Peyer's patch (tissue), 4 donors: Measurements from ENCODE around the gene PDE2A. TPM values are rescaled to one million over a fixed set of nuclear protein-coding genes. Genes with fewer than 3 reads are reported as not detected.

ENCODE experiments used
- DNase-seq, 3 donors: peaks; one replicate each; pipeline ENCODE4 v3.0.0-alpha.2; 2017 to 2019
- H3K27ac ChIP-seq, 4 donors: fragments of 200-600 bp; sonication (generic); one replicate each; pipeline ENCODE4 v1.5.1; 2016 to 2019
- H3K27me3 ChIP-seq, 2 donors: fragments of 200-600 bp; sonication (generic); one replicate each; pipeline ENCODE4 v1.5.1; 2019
- H3K36me3 ChIP-seq, 3 donors: fragments of 200-600 bp; sonication (generic); one replicate each; pipeline ENCODE4 v1.5.1; 2016 to 2019
- H3K4me1 ChIP-seq, 4 donors: fragments of 200-600 bp; sonication (generic); one replicate each; pipeline ENCODE4 v1.5.1; 2016 to 2019
- H3K4me3 ChIP-seq, 4 donors: fragments of 200-600 bp; sonication (generic); 1 replicate in 3 of 4; 2 replicates in 1 of 4; pipeline ENCODE4 v1.5.1; 2016 to 2019; ENCODE audit warnings: mild to moderate bottlenecking in 1 of 4
- H3K9me3 ChIP-seq, 4 donors: fragments of 200-600 bp; sonication (generic); one replicate each; pipeline ENCODE4 v1.5.1; 2016 to 2019; ENCODE audit warnings: mild to moderate bottlenecking in 1 of 4
- CTCF ChIP-seq, 6 experiments: fragments of 450-650 bp in 4 of 6; fragments of 200-600 bp in 2 of 6; sonication (generic) in 1 of 6; IDR thresholded peaks; one replicate each; pipeline ENCODE4 v1.5.1; 2017 to 2019; ENCODE audit warnings: antibody characterized with exemption in 6 of 6, mild to moderate bottlenecking in 3 of 6, moderate library complexity in 1 of 6
- POLR2A ChIP-seq, 2 donors: fragments of 450-650 bp; IDR thresholded peaks; one replicate each; pipeline ENCODE4 v1.5.1; 2017; ENCODE audit warnings: antibody characterized with exemption in 2 of 2, mild to moderate bottlenecking in 2 of 2, moderate library complexity in 2 of 2
- total RNA-seq, 4 donors: library from RNA; depleted of rRNA; stranded (reverse); fragments of >200 nt; gene quantifications; one replicate each; pipeline ENCODE4 v1.1.0, GENCODE V29; 2016

Gene PDE2A
- 10 to 100 TPM in 3 of 4 donors, 1 to 10 TPM in 1; 8.4 to 75.9 (median 33.1) TPM for total RNA-seq

- no peak for TF ChIP-seq CTCF (IDR thresholded peaks at IDR 0.05)
- no peak for DNase-seq
- H3K27me3 ChIP-seq, result peaks cover 0 to 9% of the 10 kb centered on the region in 2 donors
- H3K36me3 ChIP-seq, result no peaks in the 10 kb centered on the region
- H3K27ac ChIP-seq, result no peak within 1 kb of the TSS
- no peaks in the 10 kb centered on the region for H3K9me3 ChIP-seq
- H3K4me1 ChIP-seq, result peaks cover 0 to 5% (median 0%) of the 10 kb centered on the region in 4 donors
- no peak within 1 kb of the TSS for H3K4me3 ChIP-seq
Measured at GRCh38 chr11:72673943-72674828, at the start of gene PDE2A. TSS of gene PDE2A (minus strand) at chr11:72674422. CDS start at chr11:72674207, 215 bp downstream.

- H3K9me3 ChIP-seq, result no peaks in the 10 kb centered on the region
- H3K27me3 ChIP-seq, result no peaks in the 10 kb centered on the region
- peaks cover 13 to 48% (median 36%) of the 10 kb centered on the region in 4 donors for H3K4me1 ChIP-seq
- no peak overlapping the region for H3K4me3 ChIP-seq
- TF ChIP-seq CTCF (IDR thresholded peaks at IDR 0.05) (no peak), POLR2A (IDR thresholded peaks at IDR 0.05) (peak in 1 of 2 donors; percentile 18)
- DNase-seq, result peak in 2 of 3 donors; percentile 75 to 85
- peak overlapping the region in 2 of 4 donors; percentile 18 to 81 for H3K27ac ChIP-seq
- H3K36me3 ChIP-seq, result no peaks in the 10 kb centered on the region
Measured at GRCh38 chr11:72723508-72723907, 49.3 kb upstream of the PDE2A start.

GRCh38 chr11:72722050-72722748 is 48.0 kb upstream of the PDE2A start:
- DNase-seq, result peak; percentile 91 to 95 (median 92)
- Histone ChIP-seq H3K4me3 (peak overlapping the region; percentile 46 to 79 (median 56)), H3K4me1 (peaks cover 13 to 54% (median 36%) of the 10 kb centered on the region in 4 donors), H3K36me3 (peaks cover 0 to 6% (median 0%) of the 10 kb centered on the region in 3 donors), H3K27me3 (no peaks in the 10 kb centered on the region), H3K27ac (peak overlapping the region; percentile 81 to 90 (median 89)), H3K9me3 (no peaks in the 10 kb centered on the region)
- TF ChIP-seq CTCF (IDR thresholded peaks at IDR 0.05), result peak in 1 of 6 experiments; percentile 15
- TF ChIP-seq POLR2A (IDR thresholded peaks at IDR 0.05), result peak; percentile 39 to 44

- Histone ChIP-seq H3K4me1 (peaks cover 13 to 60% (median 36%) of the 10 kb centered on the region in 4 donors), H3K36me3 (peaks cover 0 to 11% (median 0%) of the 10 kb centered on the region in 3 donors), H3K27me3 (no peaks in the 10 kb centered on the region), H3K9me3 (no peaks in the 10 kb centered on the region), H3K4me3 (peak overlapping the region; percentile 46 to 79 (median 56)), H3K27ac (peak overlapping the region; percentile 81 to 90 (median 89))
- TF ChIP-seq POLR2A (IDR thresholded peaks at IDR 0.05) (no peak), CTCF (IDR thresholded peaks at IDR 0.05) (no peak)
- peak in 2 of 3 donors; percentile 68 to 70 for DNase-seq
Measured at GRCh38 chr11:72721689-72722049, 47.4 kb upstream of the PDE2A start.

- DNase-seq, result no peak
- H3K27ac ChIP-seq, result peak overlapping the region; percentile 81 to 90 (median 89)
- peaks cover 13 to 60% (median 36%) of the 10 kb centered on the region in 4 donors for H3K4me1 ChIP-seq
- no peak for TF ChIP-seq CTCF (IDR thresholded peaks at IDR 0.05)
- H3K9me3 ChIP-seq, result no peaks in the 10 kb centered on the region
- H3K36me3 ChIP-seq, result peaks cover 0 to 14% (median 0%) of the 10 kb centered on the region in 3 donors
- H3K27me3 ChIP-seq, result no peaks in the 10 kb centered on the region
- peak overlapping the region; percentile 46 to 79 (median 56) for H3K4me3 ChIP-seq
Measured at GRCh38 chr11:72721276-72721675, 47.1 kb upstream of the PDE2A start.
